ENCODE measurements around the gene KRT33A. TPM values are rescaled to one million over a fixed set of nuclear protein-coding genes. Genes with fewer than 3 reads are reported as not detected.

The KRT33A gene
- total and polyA plus RNA-seq, 2 of the 8 experiments (the other 6 are each of a cell fraction or from before 2014, with no cell fraction given) = not detected

GRCh38 chr17:41343029-41343428, 7.6 kb downstream of the KRT33A start (continued):
- no peak for TF ChIP-seq NRF1 (IDR thresholded peaks at IDR 0.05; ENCODE audit: low read depth, low read length)
- TF ChIP-seq SRF (IDR thresholded peaks at IDR 0.05; ENCODE audit: low read depth, low read length) = no peak
- TF ChIP-seq KDM1A (IDR thresholded peaks at IDR 0.05; ENCODE audit: borderline replicate concordance, low read length) = no peak
- TF ChIP-seq E2F6 (IDR thresholded peaks at IDR 0.05) = no peak
- TF ChIP-seq TAF7 (optimal IDR thresholded peaks at IDR 0.05; ENCODE audit: borderline replicate concordance, low read depth, low read length) = no peak

All from H1 (cell line).